HG03558 (cell line): ENCODE measurements around the gene RTL5.

ENCODE experiments used
- ATAC-seq: cut with Tn5 transposase; IDR thresholded peaks from one replicate; pipeline ENCODE4 v1.9.1; 2021; ENCODE audit warnings: moderate number of reproducible peaks; ENCODE audit not compliant: unreplicated experiment; ENCODE audit errors: extremely low read depth

Gene RTL5

GRCh38 chrX:72130762-72131250 lies 909 bp downstream of the RTL5 start:
- ATAC-seq, result no peak

GRCh38 chrX:72130156-72130761 lies 1.5 kb downstream of the RTL5 start:
- ATAC-seq, result no peak

- ATAC-seq, result no peak
These were observed 2.1 kb downstream of the RTL5 start for GRCh38 chrX:72129661-72130060.

GRCh38 chrX:72128881-72129280 lies 2.8 kb downstream of the RTL5 start:
- no peak for ATAC-seq

- ATAC-seq, result no peak
These were observed 3.4 kb downstream of the RTL5 start for GRCh38 chrX:72128183-72128834.

GRCh38 chrX:72127332-72127731 lies 4.4 kb downstream of the RTL5 start:
- no peak for ATAC-seq

- ATAC-seq, result no peak
These were observed 5.1 kb downstream of the RTL5 start for GRCh38 chrX:72126539-72127140.

- no peak for ATAC-seq
These were observed 5.7 kb downstream of the RTL5 start for GRCh38 chrX:72126048-72126415.

GRCh38 chrX:72125331-72126047 lies 6.2 kb downstream of the RTL5 start:
- no peak for ATAC-seq

GRCh38 chrX:72124540-72125201 lies 7.0 kb downstream of the RTL5 start:
- no peak for ATAC-seq

- ATAC-seq, result no peak
These were observed 8.1 kb downstream of the RTL5 start for GRCh38 chrX:72123471-72124185.

GRCh38 chrX:72122621-72123337 lies 8.9 kb downstream of the RTL5 start:
- no peak for ATAC-seq

GRCh38 chrX:72121383-72121782 lies 10.3 kb downstream of the RTL5 start:
- no peak for ATAC-seq

GRCh38 chrX:72120837-72121236 lies 10.9 kb downstream of the RTL5 start:
- no peak for ATAC-seq

- no peak for ATAC-seq
These were observed 14.0 kb downstream of the RTL5 start for GRCh38 chrX:72117636-72118210.

- no peak for ATAC-seq
These were observed 16.3 kb downstream of the RTL5 start for GRCh38 chrX:72115380-72115779.

- ATAC-seq, result no peak
These were observed 16.9 kb downstream of the RTL5 start for GRCh38 chrX:72114807-72115206.

GRCh38 chrX:72114306-72114705 lies 17.4 kb downstream of the RTL5 start:
- ATAC-seq, result no peak

GRCh38 chrX:72113461-72113860 lies 18.3 kb downstream of the RTL5 start:
- ATAC-seq, result no peak
